CD14-positive monocyte (primary cell): ENCODE results near the gene NRN1L. TPM values are rescaled to one million over a fixed set of nuclear protein-coding genes. Genes with fewer than 3 reads are reported as not detected.
A peak's percentile ranks its signal among the peaks of the same experiment; 100 is the strongest.

Experiments used
- DNase-seq, 3 donors: peaks; one replicate each; pipeline ENCODE4 v3.0.0-alpha.2; 2011 to 2022
- H2AFZ ChIP-seq: 2 replicates; pipeline ENCODE4 v1.6.0; 2012; ENCODE audit warnings: mild to moderate bottlenecking, low read depth, low read length, inconsistent platforms; ENCODE audit not compliant: insufficient read depth, poor library complexity, severe bottlenecking
- H3K27ac ChIP-seq, 2 donors: 1 replicate in 1 of 2; 2 replicates in 1 of 2; pipeline ENCODE4 v1.5.1; 2012 to 2013; ENCODE audit warnings: low read length in 2 of 2, control low read depth in 1 of 2, inconsistent platforms in 1 of 2, low read depth in 1 of 2, mild to moderate bottlenecking in 1 of 2
- H3K27me3 ChIP-seq, 2 donors: one replicate each; pipeline versions ENCODE4 v1.6.0 to v1.6.1; 2011 to 2013; ENCODE audit warnings: low read length in 2 of 2; ENCODE audit not compliant: control insufficient read depth in 2 of 2, insufficient read depth in 2 of 2
- H3K36me3 ChIP-seq, 2 donors: replicated peaks in 1 of 2; 1 replicate in 1 of 2; 2 replicates in 1 of 2; pipeline versions ENCODE4 v1.5.1 to v1.6.1; 2012 to 2013; ENCODE audit warnings: low read length in 2 of 2, control low read depth in 1 of 2, inconsistent platforms in 1 of 2, mild to moderate bottlenecking in 1 of 2; ENCODE audit not compliant: insufficient read depth in 2 of 2, control insufficient read depth in 1 of 2
- H3K4me1 ChIP-seq, 2 donors: 1 replicate in 1 of 2; 2 replicates in 1 of 2; pipeline versions ENCODE4 v1.5.1 to v1.6.1; 2012 to 2013; ENCODE audit warnings: low read length in 2 of 2, control low read depth in 1 of 2, inconsistent platforms in 1 of 2, mild to moderate bottlenecking in 1 of 2, moderate library complexity in 1 of 2; ENCODE audit not compliant: insufficient read depth in 2 of 2, control insufficient read depth in 1 of 2
- H3K4me2 ChIP-seq: replicated peaks from 2 replicates; pipeline ENCODE3; 2012; ENCODE audit warnings: low read length, moderate library complexity, mild to moderate bottlenecking; ENCODE audit not compliant: poor library complexity, severe bottlenecking; ENCODE audit errors: extremely low read depth
- H3K4me3 ChIP-seq, 3 experiments: fragments of 200-600 bp in 1 of 3; sonication (generic) in 1 of 3; replicated peaks in 1 of 3; 1 replicate in 2 of 3; 2 replicates in 1 of 3; pipeline ENCODE4 v1.5.1; 2011 to 2013; ENCODE audit warnings: low read length in 3 of 3, mild to moderate bottlenecking in 3 of 3, control low read depth in 2 of 3, low read depth in 2 of 3, inconsistent platforms in 1 of 3, moderate library complexity in 1 of 3
- H3K79me2 ChIP-seq: 2 replicates; pipeline ENCODE4 v1.6.0; 2012; ENCODE audit warnings: mild to moderate bottlenecking, control low read depth, inconsistent platforms, low read length, moderate library complexity; ENCODE audit not compliant: insufficient read depth
- H3K9ac ChIP-seq: 2 replicates; pipeline ENCODE4 v1.6.0; 2017; ENCODE audit warnings: low read length, mild to moderate bottlenecking; ENCODE audit not compliant: insufficient read depth, poor library complexity, severe bottlenecking
- H3K9me3 ChIP-seq, 2 donors: replicated peaks in 1 of 2; 1 replicate in 1 of 2; 2 replicates in 1 of 2; pipeline versions ENCODE4 v1.5.1 to v1.6.1; 2012 to 2013; ENCODE audit warnings: low read length in 2 of 2, control low read depth in 1 of 2; ENCODE audit not compliant: control insufficient read depth in 1 of 2, insufficient read depth in 1 of 2
- H4K20me1 ChIP-seq: 2 replicates; pipeline ENCODE4 v1.6.0; 2012; ENCODE audit warnings: mild to moderate bottlenecking, low read length, control low read depth, moderate library complexity; ENCODE audit not compliant: insufficient read depth
- H3K27ac Mint-ChIP-seq, 7 donors: one replicate each; pipeline ENCODE4 v1.8.0; 2020; ENCODE audit warnings: mild to moderate bottlenecking in 7 of 7, mixed read lengths in 7 of 7, moderate library complexity in 6 of 7, inconsistent platforms in 2 of 7
- H3K27me3 Mint-ChIP-seq, 3 donors: one replicate each; pipeline ENCODE4 v1.8.0; 2021 to 2022; ENCODE audit warnings: low read depth in 3 of 3, mild to moderate bottlenecking in 3 of 3, mixed read lengths in 3 of 3, moderate library complexity in 3 of 3, inconsistent platforms in 1 of 3
- H3K36me3 Mint-ChIP-seq, 2 donors: one replicate each; pipeline ENCODE4 v1.8.0; 2020; ENCODE audit warnings: mixed read lengths in 2 of 2, inconsistent platforms in 1 of 2, mild to moderate bottlenecking in 1 of 2
- H3K4me1 Mint-ChIP-seq: one replicate; pipeline ENCODE4 v1.8.0; 2020; ENCODE audit warnings: mild to moderate bottlenecking, mixed read lengths
- H3K4me3 Mint-ChIP-seq, 2 donors: one replicate each; pipeline ENCODE4 v1.8.0; 2020; ENCODE audit warnings: mild to moderate bottlenecking in 2 of 2, mixed read lengths in 2 of 2, moderate library complexity in 1 of 2
- H3K9me3 Mint-ChIP-seq, 7 donors: one replicate each; pipeline ENCODE4 v1.8.0; 2020 to 2022; ENCODE audit warnings: mixed read lengths in 7 of 7, mild to moderate bottlenecking in 6 of 7, moderate library complexity in 6 of 7, inconsistent platforms in 2 of 7
- CTCF ChIP-seq: fragments of 200-600 bp; IDR thresholded peaks from one replicate; pipeline ENCODE4 v1.8.0; 2022; ENCODE audit warnings: antibody characterized with exemption, mild to moderate bottlenecking
- WGBS: methylation state at CpG from one replicate; pipeline ENCODE4 v1.1.5; 2013; ENCODE audit warnings: missing lambda C conversion rate; ENCODE audit not compliant: insufficient coverage; 5-methylcytosine and 5-hydroxymethylcytosine counted together
- intact Hi-C, 2 donors: fragments of 100-400 bp; cut with micrococcal nuclease; formaldehyde crosslinking; loops; one replicate each; pipeline versions ENCODE4 v1.15.0 to v1.15.1; 2023
- polyA plus RNA-seq, 3 donors: library from polyadenylated mRNA; depleted of rRNA in 1 of 3; unstranded in 2 of 3; stranded (reverse) in 1 of 3; fragments of 300-500 nt in 2 of 3; fragments of >200 nt in 1 of 3; fragmentation: Illumina TruSeq in 2 of 3; gene quantifications; 1 replicate in 2 of 3; 2 replicates in 1 of 3; pipeline ENCODE4 v1.2.3, GENCODE V29; 2012 to 2021

Gene NRN1L
- polyA plus RNA-seq, 3 donors = 0.50 to 3.6 TPM; not detected in 1

GRCh38 chr16:67860589-67861398 is 23.9 kb upstream of the NRN1L start:
- Histone ChIP-seq H4K20me1 (peaks cover 42% of the 10 kb centered on the region), H3K4me2 (no peak overlapping the region), H3K9ac (no peak overlapping the region), H3K27me3 (no peaks in the 10 kb centered on the region), H3K27ac (peak overlapping the region in 1 of 2 donors; percentile 59), H3K79me2 (peaks cover 83% of the 10 kb centered on the region), H3K4me1 (peaks cover 4 to 12% of the 10 kb centered on the region in 2 donors), H3K9me3 (no peaks in the 10 kb centered on the region), H2AFZ (no peak overlapping the region), H3K4me3 (no peak overlapping the region), H3K36me3 (peaks cover 15 to 44% of the 10 kb centered on the region in 2 donors)
- intact Hi-C loops = no loop called here
- Mint-ChIP-seq H3K4me1 (peaks cover 23% of the 10 kb centered on the region), H3K9me3 (peaks cover 0 to 2% (median 0%) of the 10 kb centered on the region in 7 donors), H3K27me3 (no peaks in the 10 kb centered on the region), H3K4me3 (no peak overlapping the region), H3K36me3 (peaks cover 26 to 31% of the 10 kb centered on the region in 2 donors), H3K27ac (peak overlapping the region in 6 of 7 donors; percentile 65 to 92 (median 79))
- DNase-seq = no peak
- TF ChIP-seq CTCF = no peak
- WGBS = 97% methylated on average over 4 of the region's 8 CpGs

- Histone ChIP-seq H3K36me3 (peaks cover 22 to 55% of the 10 kb centered on the region in 2 donors), H3K27ac (peak overlapping the region in 1 of 2 donors; percentile 59), H3K79me2 (peaks cover 72% of the 10 kb centered on the region), H2AFZ (no peak overlapping the region), H3K4me1 (peaks cover 4 to 12% of the 10 kb centered on the region in 2 donors), H4K20me1 (peaks cover 31% of the 10 kb centered on the region), H3K4me3 (no peak overlapping the region), H3K4me2 (no peak overlapping the region), H3K9me3 (no peaks in the 10 kb centered on the region), H3K27me3 (no peaks in the 10 kb centered on the region), H3K9ac (no peak overlapping the region)
- H3K4me3 Mint-ChIP-seq = no peak overlapping the region
- no peak for TF ChIP-seq CTCF
- peaks cover 35 to 41% of the 10 kb centered on the region in 2 donors for H3K36me3 Mint-ChIP-seq
- DNase-seq = no peak
- H3K27ac Mint-ChIP-seq = peak overlapping the region in 3 of 7 donors; percentile 56 to 58 (median 56)
- intact Hi-C loops = no loop called here
- WGBS = 96% methylated on average over 3 of the region's 6 CpGs
- peaks cover 0 to 2% (median 0%) of the 10 kb centered on the region in 7 donors for H3K9me3 Mint-ChIP-seq
- peaks cover 23% of the 10 kb centered on the region for H3K4me1 Mint-ChIP-seq
- H3K27me3 Mint-ChIP-seq = no peaks in the 10 kb centered on the region
Observed at GRCh38 chr16:67861877-67862276, 22.8 kb upstream of the NRN1L start.
